MM.1S (cell line): ENCODE data around the gene MARF1.

Experiments
- EZH2 ChIP-seq: fragments of 300-600 bp; sonication (generic); optimal IDR thresholded peaks from 2 replicates; pipeline ENCODE3; 2017; ENCODE audit warnings: low read depth, mild to moderate bottlenecking, antibody characterized with exemption, low read length, mixed read lengths
- TF ChIP-seq, protein P1 (sequence below): fragments of 300-600 bp; sonication (generic); IDR thresholded peaks from 2 replicates; pipeline ENCODE4 v1.5.1; 2016; ENCODE audit warnings: antibody characterized with exemption, low read length, mixed read lengths

GRCh38 chr16:15650698-15651171 is 7.8 kb upstream of the MARF1 start:
- TF ChIP-seq, protein P1, sequence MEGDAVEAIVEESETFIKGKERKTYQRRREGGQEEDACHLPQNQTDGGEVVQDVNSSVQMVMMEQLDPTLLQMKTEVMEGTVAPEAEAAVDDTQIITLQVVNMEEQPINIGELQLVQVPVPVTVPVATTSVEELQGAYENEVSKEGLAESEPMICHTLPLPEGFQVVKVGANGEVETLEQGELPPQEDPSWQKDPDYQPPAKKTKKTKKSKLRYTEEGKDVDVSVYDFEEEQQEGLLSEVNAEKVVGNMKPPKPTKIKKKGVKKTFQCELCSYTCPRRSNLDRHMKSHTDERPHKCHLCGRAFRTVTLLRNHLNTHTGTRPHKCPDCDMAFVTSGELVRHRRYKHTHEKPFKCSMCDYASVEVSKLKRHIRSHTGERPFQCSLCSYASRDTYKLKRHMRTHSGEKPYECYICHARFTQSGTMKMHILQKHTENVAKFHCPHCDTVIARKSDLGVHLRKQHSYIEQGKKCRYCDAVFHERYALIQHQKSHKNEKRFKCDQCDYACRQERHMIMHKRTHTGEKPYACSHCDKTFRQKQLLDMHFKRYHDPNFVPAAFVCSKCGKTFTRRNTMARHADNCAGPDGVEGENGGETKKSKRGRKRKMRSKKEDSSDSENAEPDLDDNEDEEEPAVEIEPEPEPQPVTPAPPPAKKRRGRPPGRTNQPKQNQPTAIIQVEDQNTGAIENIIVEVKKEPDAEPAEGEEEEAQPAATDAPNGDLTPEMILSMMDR = no peak
- TF ChIP-seq EZH2 = no peak
